SK-N-MC (cell line): Measurements from ENCODE around the gene ADAM8.

Experiments used
- DNase-seq: peaks from one replicate; pipeline ENCODE4 v3.0.0-alpha.2; 2011; ENCODE audit warnings: low read depth, low spot score
- H3K27ac ChIP-seq: fragments of 200-600 bp; sonication (generic); 2 replicates; pipeline ENCODE4 v1.5.1; 2016; ENCODE audit warnings: mixed run types
- H3K36me3 ChIP-seq: fragments of 200-600 bp; sonication (generic); 2 replicates; pipeline ENCODE4 v1.6.1; 2017; ENCODE audit warnings: antibody characterized with exemption, low read length, mixed read lengths; ENCODE audit not compliant: insufficient read depth
- H3K4me3 ChIP-seq: fragments of 200-600 bp; sonication (generic); 2 replicates; pipeline ENCODE4 v1.5.1; 2016
- H3K9ac ChIP-seq: fragments of 200-600 bp; sonication (generic); 2 replicates; pipeline ENCODE4 v1.8.0; 2017; ENCODE audit warnings: mixed run types, mixed read lengths; ENCODE audit not compliant: insufficient read length
- H3K9me3 ChIP-seq: fragments of 200-600 bp; sonication (generic); 2 replicates; pipeline ENCODE4 v1.6.1; 2017; ENCODE audit warnings: low read depth, mild to moderate bottlenecking, antibody characterized with exemption, low read length, moderate library complexity, mixed read lengths
- EZH2 ChIP-seq: fragments of 200-600 bp; sonication (generic); IDR thresholded peaks from one replicate; pipeline ENCODE4 v1.6.1; 2017; ENCODE audit warnings: antibody characterized with exemption
- FOXP2 ChIP-seq: optimal IDR thresholded peaks from 2 replicates; pipeline ENCODE3; 2011; ENCODE audit warnings: mild to moderate bottlenecking, moderate library complexity; ENCODE audit not compliant: insufficient read depth; ENCODE audit errors: extremely low read length, control extremely low read depth
- POLR2AphosphoS5 ChIP-seq: IDR thresholded peaks from 2 replicates; pipeline ENCODE4 v1.6.1; 2012; ENCODE audit warnings: mild to moderate bottlenecking, low read depth, low read length, borderline replicate concordance

Gene ADAM8

GRCh38 chr10:133281628-133282372 is 5.1 kb upstream of the ADAM8 start:
- no peak overlapping the region for H3K27ac ChIP-seq
- no peak for DNase-seq
- no peaks in the 10 kb centered on the region; the same call in 1 of the 2 replicates for H3K36me3 ChIP-seq
- no peak overlapping the region for H3K9ac ChIP-seq
- TF ChIP-seq EZH2 (no peak), FOXP2 (no peak), POLR2AphosphoS5 (no peak)
- no peak overlapping the region for H3K4me3 ChIP-seq
- H3K9me3 ChIP-seq, result no peaks in the 10 kb centered on the region

DNA sequence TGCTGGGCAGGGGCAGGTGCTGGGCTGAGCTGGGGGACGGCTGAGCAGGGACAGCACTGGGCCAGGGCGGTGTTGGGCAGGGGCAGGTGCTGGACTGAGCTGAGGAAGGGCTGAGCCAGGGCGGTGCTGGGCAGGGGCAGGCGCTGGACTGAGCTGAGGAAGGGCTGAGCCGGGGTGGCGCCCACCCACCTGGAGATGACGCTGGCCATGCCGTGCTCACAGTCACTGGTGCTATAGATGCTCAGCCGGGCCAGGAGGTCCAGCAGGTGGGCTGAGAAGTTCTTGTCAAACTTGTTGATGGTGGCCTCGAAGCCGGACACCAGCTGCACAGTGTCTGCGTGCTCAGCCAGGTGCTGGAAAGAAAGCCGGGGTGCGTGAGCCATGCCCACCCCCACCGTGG is 4.4 kb upstream of the ADAM8 start:
- H3K9ac ChIP-seq, result no peak overlapping the region
- no peak overlapping the region for H3K27ac ChIP-seq
- no peak overlapping the region for H3K4me3 ChIP-seq
- no peaks in the 10 kb centered on the region; the same call in 1 of the 2 replicates for H3K36me3 ChIP-seq
- TF ChIP-seq POLR2AphosphoS5 (no peak), FOXP2 (no peak), EZH2 (no peak)
- DNase-seq, result no peak
- no peaks in the 10 kb centered on the region for H3K9me3 ChIP-seq

GRCh38 chr10:133280391-133281059 is 3.9 kb upstream of the ADAM8 start:
- no peaks in the 10 kb centered on the region for H3K9me3 ChIP-seq
- DNase-seq, result no peak
- no peak overlapping the region for H3K4me3 ChIP-seq
- TF ChIP-seq EZH2 (no peak), POLR2AphosphoS5 (no peak), FOXP2 (no peak)
- no peak overlapping the region for H3K27ac ChIP-seq
- H3K9ac ChIP-seq, result no peak overlapping the region
- H3K36me3 ChIP-seq, result no peaks in the 10 kb centered on the region; the same call in 1 of the 2 replicates

DNA sequence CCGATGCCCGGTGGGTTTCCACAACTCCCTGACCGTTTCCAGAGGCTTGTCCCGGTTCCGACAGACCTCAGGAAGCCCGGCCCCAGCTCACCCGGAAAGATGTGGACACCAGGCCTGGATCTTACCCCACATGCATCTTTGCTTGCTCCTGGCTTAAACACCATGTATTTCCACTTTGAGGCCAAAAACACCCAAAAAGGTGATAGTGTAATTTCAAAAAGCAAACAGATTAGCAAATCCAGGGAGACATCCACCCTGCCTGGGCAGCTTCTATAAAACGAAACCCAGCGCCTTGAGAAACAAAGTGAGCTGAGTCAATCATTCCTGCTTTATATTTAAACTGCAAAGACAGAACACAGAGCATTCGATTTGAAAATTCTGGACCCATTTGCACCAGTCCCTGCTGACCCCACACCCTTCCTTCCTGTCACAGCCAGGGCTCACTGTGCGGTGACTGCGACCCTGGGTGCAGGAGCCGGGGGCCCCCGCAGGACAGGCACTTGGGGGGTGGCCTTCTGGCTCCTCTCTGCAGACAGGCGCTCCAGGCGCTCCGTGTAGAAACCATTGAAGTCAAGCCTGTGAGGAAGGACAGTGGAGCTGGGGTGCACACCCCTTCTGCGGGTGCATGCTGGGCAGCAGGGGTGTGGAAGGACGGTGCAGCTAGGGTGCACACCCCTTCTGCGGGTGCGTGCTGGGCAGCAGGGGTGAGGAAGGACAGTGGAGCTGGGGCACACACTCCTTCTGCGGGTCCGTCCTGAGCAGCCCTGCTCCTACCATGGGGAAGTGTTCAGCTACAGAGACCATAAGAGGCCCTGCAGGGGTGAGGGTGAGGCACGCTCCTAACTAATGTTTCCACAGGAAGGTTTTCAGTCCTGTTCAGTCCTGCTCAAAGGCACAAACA is 2.9 kb upstream of the ADAM8 start:
- Histone ChIP-seq H3K27ac (no peak overlapping the region), H3K9ac (no peak overlapping the region), H3K9me3 (no peaks in the 10 kb centered on the region), H3K36me3 (no peaks in the 10 kb centered on the region; the same call in 1 of the 2 replicates), H3K4me3 (no peak overlapping the region)
- no peak for DNase-seq
- TF ChIP-seq EZH2 (no peak), FOXP2 (no peak), POLR2AphosphoS5 (no peak)

- no peaks in the 10 kb centered on the region; the same call in 1 of the 2 replicates for H3K36me3 ChIP-seq
- no peak overlapping the region for H3K4me3 ChIP-seq
- no peaks in the 10 kb centered on the region for H3K9me3 ChIP-seq
- no peak overlapping the region for H3K9ac ChIP-seq
- no peak for DNase-seq
- TF ChIP-seq EZH2, result no peak
- TF ChIP-seq POLR2AphosphoS5, result no peak
- TF ChIP-seq FOXP2, result no peak
- H3K27ac ChIP-seq, result no peak overlapping the region
Observed at GRCh38 chr10:133278577-133279265, 2.1 kb upstream of the ADAM8 start.

GRCh38 chr10:133277993-133278576 is 1.4 kb upstream of the ADAM8 start:
- no peak overlapping the region for H3K4me3 ChIP-seq
- no peaks in the 10 kb centered on the region for H3K9me3 ChIP-seq
- DNase-seq, result no peak
- no peaks in the 10 kb centered on the region for H3K36me3 ChIP-seq
- TF ChIP-seq FOXP2 (no peak), EZH2 (no peak), POLR2AphosphoS5 (no peak)
- H3K9ac ChIP-seq, result no peak overlapping the region
- H3K27ac ChIP-seq, result no peak overlapping the region

GRCh38 chr10:133277277-133277992 is 767 bp upstream of the ADAM8 start:
- TF ChIP-seq EZH2 (no peak), POLR2AphosphoS5 (no peak), FOXP2 (no peak)
- no peaks in the 10 kb centered on the region for H3K36me3 ChIP-seq
- no peak overlapping the region for H3K4me3 ChIP-seq
- no peak overlapping the region for H3K9ac ChIP-seq
- H3K9me3 ChIP-seq, result no peaks in the 10 kb centered on the region
- no peak overlapping the region for H3K27ac ChIP-seq
- DNase-seq, result no peak
